Measurements from ENCODE around the gene RAB1B.

Gene RAB1B

DNA sequence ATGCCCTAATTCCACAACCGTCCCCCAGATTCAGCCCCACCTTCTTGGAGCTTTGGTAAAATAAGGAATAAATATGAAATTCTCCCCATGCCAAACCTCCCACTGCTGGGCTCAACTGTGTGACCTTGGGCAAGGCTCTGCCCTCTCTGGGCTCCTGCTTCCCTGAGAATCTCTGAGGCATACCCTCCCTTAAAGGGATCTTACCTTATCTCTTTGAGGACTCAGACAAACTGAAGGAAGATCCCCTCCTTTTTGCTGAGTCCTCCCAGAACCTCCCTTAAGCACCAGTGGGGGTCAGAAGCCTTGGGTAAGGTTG lies 45.7 kb downstream of the RAB1B start (continued):
- TF ChIP-seq, protein P1, sequence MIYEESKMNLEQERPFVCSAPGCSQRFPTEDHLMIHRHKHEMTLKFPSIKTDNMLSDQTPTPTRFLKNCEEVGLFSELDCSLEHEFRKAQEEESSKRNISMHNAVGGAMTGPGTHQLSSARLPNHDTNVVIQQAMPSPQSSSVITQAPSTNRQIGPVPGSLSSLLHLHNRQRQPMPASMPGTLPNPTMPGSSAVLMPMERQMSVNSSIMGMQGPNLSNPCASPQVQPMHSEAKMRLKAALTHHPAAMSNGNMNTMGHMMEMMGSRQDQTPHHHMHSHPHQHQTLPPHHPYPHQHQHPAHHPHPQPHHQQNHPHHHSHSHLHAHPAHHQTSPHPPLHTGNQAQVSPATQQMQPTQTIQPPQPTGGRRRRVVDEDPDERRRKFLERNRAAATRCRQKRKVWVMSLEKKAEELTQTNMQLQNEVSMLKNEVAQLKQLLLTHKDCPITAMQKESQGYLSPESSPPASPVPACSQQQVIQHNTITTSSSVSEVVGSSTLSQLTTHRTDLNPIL (CRISPR knock-in tag; IDR thresholded peaks at IDR 0.05; ENCODE audit: low read depth): no peak
- TF ChIP-seq ISL1 (CRISPR knock-in tag; IDR thresholded peaks at IDR 0.05) (no peak), TCF4 (CRISPR knock-in tag; IDR thresholded peaks at IDR 0.05; ENCODE audit: borderline replicate concordance) (no peak)

GRCh38 chr11:66314561-66315497 lies 46.4 kb downstream of the RAB1B start:
- TF ChIP-seq ZC3H10 (CRISPR knock-in tag; IDR thresholded peaks at IDR 0.05): no peak
- TF ChIP-seq PPARA (CRISPR knock-in tag; IDR thresholded peaks at IDR 0.05; ENCODE audit: borderline replicate concordance): no peak
- no peak for TF ChIP-seq CSDC2 (CRISPR knock-in tag; IDR thresholded peaks at IDR 0.05)
- no peak for TF ChIP-seq ZFP30 (CRISPR knock-in tag; IDR thresholded peaks at IDR 0.05)
- no peak for TF ChIP-seq OSR1 (CRISPR knock-in tag; IDR thresholded peaks at IDR 0.05)
- no peak for TF ChIP-seq ESRRG (CRISPR knock-in tag; IDR thresholded peaks at IDR 0.05)
- no peak for TF ChIP-seq RARB (CRISPR knock-in tag; IDR thresholded peaks at IDR 0.05)
- no peak for TF ChIP-seq ISL1 (CRISPR knock-in tag; IDR thresholded peaks at IDR 0.05)
- TF ChIP-seq TCF4 (CRISPR knock-in tag; IDR thresholded peaks at IDR 0.05; ENCODE audit: borderline replicate concordance): no peak
- TF ChIP-seq GLIS3 (CRISPR knock-in tag; IDR thresholded peaks at IDR 0.05): no peak
- TF ChIP-seq, protein P2, sequence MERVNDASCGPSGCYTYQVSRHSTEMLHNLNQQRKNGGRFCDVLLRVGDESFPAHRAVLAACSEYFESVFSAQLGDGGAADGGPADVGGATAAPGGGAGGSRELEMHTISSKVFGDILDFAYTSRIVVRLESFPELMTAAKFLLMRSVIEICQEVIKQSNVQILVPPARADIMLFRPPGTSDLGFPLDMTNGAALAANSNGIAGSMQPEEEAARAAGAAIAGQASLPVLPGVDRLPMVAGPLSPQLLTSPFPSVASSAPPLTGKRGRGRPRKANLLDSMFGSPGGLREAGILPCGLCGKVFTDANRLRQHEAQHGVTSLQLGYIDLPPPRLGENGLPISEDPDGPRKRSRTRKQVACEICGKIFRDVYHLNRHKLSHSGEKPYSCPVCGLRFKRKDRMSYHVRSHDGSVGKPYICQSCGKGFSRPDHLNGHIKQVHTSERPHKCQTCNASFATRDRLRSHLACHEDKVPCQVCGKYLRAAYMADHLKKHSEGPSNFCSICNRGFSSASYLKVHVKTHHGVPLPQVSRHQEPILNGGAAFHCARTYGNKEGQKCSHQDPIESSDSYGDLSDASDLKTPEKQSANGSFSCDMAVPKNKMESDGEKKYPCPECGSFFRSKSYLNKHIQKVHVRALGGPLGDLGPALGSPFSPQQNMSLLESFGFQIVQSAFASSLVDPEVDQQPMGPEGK (CRISPR knock-in tag; IDR thresholded peaks at IDR 0.05; ENCODE audit: borderline replicate concordance): no peak
- no peak for TF ChIP-seq BACH2 (CRISPR knock-in tag; IDR thresholded peaks at IDR 0.05; ENCODE audit: borderline replicate concordance)
- TF ChIP-seq ARNTL (CRISPR knock-in tag; IDR thresholded peaks at IDR 0.05; ENCODE audit: borderline replicate concordance, low read depth): no peak
- TF ChIP-seq ZNF565 (CRISPR knock-in tag; conservative IDR thresholded peaks at IDR 0.05; ENCODE audit: low read depth): no peak
- TF ChIP-seq, protein P3, sequence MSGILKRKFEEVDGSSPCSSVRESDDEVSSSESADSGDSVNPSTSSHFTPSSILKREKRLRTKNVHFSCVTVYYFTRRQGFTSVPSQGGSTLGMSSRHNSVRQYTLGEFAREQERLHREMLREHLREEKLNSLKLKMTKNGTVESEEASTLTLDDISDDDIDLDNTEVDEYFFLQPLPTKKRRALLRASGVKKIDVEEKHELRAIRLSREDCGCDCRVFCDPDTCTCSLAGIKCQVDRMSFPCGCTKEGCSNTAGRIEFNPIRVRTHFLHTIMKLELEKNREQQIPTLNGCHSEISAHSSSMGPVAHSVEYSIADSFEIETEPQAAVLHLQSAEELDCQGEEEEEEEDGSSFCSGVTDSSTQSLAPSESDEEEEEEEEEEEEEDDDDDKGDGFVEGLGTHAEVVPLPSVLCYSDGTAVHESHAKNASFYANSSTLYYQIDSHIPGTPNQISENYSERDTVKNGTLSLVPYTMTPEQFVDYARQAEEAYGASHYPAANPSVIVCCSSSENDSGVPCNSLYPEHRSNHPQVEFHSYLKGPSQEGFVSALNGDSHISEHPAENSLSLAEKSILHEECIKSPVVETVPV (CRISPR knock-in tag; IDR thresholded peaks at IDR 0.05): no peak
- no peak for TF ChIP-seq SNAI2 (CRISPR knock-in tag; IDR thresholded peaks at IDR 0.05)
- TF ChIP-seq ZFP3 (CRISPR knock-in tag; IDR thresholded peaks at IDR 0.05): no peak
- no peak for TF ChIP-seq TSHZ2 (CRISPR knock-in tag; IDR thresholded peaks at IDR 0.05)
- no peak for ATAC-seq

DNA sequence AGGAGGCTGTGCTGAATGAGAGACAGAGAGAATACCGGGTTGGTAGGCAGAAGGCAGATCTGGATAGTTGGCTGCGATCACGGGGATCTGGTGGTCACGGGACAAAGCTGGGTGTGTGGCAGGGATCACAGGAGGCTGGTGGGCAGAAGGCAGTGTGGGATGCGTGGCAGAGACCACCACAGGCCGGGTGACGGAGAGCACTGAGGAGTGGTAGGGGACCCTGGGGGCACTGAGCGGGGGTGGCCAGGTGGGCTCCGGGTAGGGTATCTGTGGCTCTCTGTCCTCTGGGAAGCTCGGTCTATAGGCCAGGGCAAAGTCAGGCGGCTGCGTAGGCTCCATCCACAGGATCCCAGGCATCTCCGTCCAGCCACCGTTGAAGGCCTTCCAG lies 47.1 kb downstream of the RAB1B start:
- no peak for ATAC-seq
- TF ChIP-seq, protein P1 (CRISPR knock-in tag; IDR thresholded peaks at IDR 0.05; ENCODE audit: low read depth): no peak
- TF ChIP-seq ESRRG (CRISPR knock-in tag; IDR thresholded peaks at IDR 0.05): no peak
- TF ChIP-seq, protein P4, sequence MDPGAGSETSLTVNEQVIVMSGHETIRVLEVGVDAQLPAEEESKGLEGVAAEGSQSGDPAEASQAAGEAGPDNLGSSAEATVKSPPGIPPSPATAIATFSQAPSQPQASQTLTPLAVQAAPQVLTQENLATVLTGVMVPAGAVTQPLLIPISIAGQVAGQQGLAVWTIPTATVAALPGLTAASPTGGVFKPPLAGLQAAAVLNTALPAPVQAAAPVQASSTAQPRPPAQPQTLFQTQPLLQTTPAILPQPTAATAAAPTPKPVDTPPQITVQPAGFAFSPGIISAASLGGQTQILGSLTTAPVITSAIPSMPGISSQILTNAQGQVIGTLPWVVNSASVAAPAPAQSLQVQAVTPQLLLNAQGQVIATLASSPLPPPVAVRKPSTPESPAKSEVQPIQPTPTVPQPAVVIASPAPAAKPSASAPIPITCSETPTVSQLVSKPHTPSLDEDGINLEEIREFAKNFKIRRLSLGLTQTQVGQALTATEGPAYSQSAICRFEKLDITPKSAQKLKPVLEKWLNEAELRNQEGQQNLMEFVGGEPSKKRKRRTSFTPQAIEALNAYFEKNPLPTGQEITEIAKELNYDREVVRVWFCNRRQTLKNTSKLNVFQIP (CRISPR knock-in tag; IDR thresholded peaks at IDR 0.05; ENCODE audit: borderline replicate concordance, low read depth): no peak
- no peak for TF ChIP-seq ZFP3 (CRISPR knock-in tag; IDR thresholded peaks at IDR 0.05)
- TF ChIP-seq, protein P2 (CRISPR knock-in tag; IDR thresholded peaks at IDR 0.05; ENCODE audit: borderline replicate concordance): no peak
- TF ChIP-seq TCF4 (CRISPR knock-in tag; IDR thresholded peaks at IDR 0.05; ENCODE audit: borderline replicate concordance): no peak
- TF ChIP-seq CSDC2 (CRISPR knock-in tag; IDR thresholded peaks at IDR 0.05): no peak

Data from SK-N-SH treated with all-trans-retinoic acid at 6 μM for 48 hours (cell line).